ENCODE data around the gene MUC5B. TPM values are rescaled to one million over a fixed set of nuclear protein-coding genes. Genes with fewer than 3 reads are reported as not detected.

The MUC5B gene
- total and polyA plus RNA-seq, 2 experiments from 2014 or later: not detected

DNA sequence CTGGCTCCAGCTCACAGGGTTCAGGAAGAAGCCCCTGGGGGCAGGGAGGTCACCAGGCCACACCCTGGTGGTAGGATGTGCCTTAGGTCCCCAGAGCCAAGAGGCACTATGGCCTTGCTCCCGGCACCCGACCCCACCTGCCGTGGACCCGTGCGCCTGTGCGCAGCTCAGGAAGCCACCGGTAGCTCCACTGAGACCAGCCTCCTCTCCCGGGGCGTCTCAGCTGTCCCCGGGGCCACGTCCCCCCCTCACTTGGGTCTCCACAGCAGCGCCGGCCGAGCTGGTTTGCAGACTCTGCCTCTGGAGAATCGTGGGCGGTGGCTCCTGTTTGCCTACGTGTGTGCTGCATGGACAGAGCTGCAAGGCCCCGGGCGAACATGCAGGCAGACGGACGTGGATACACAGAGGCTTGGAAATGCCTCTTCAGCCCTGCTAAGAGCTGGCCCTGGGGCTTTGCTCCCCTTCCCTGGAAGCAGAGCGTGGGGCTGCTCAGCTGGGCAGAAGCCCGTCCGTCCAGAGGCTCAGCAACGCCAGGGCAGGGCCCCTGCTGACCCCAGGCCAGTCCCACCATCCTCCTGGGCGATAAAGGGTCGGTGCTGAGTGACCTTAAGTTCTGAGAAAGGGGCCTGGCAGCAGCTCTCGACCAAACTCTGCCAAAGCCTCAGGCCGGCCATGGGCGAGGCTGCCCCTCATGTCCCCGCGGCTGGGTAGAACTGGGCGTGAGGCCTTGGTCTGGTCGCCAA, 15.3 kb upstream of the MUC5B start:
- no peak overlapping the region for H3K4me2 ChIP-seq (ENCODE audit: unreplicated experiment)
- H3K9me2 ChIP-seq (ENCODE audit: insufficient read depth): no peaks in the 10 kb centered on the region
- no peak overlapping the region for H3K9ac ChIP-seq
- no peak overlapping the region for H3K27ac ChIP-seq
- H3K36me3 ChIP-seq (ENCODE audit: low read depth): no peaks in the 10 kb centered on the region
- H3K4me3 ChIP-seq: no peak overlapping the region
- H2AFZ ChIP-seq: no peak overlapping the region
- DNase-seq: no peak
- H3K4me1 ChIP-seq (ENCODE audit: insufficient read depth): no peaks in the 10 kb centered on the region
- no peaks in the 10 kb centered on the region for H4K20me1 ChIP-seq (ENCODE audit: insufficient read depth)
- 66 to 69% methylated on average over 26 to 33 of the region's 34 CpGs for WGBS, 2 experiments (ENCODE audit: low coverage in 1 of 2, low lambda C conversion rate in 2 of 2, missing lambda C conversion rate in 2 of 2)
- no peak for TF ChIP-seq EZH2phosphoT487 (IDR thresholded peaks at IDR 0.05; ENCODE audit: insufficient read depth, low read depth)
- TF ChIP-seq EZH2 (IDR thresholded peaks at IDR 0.05; ENCODE audit: insufficient read depth, poor library complexity, severe bottlenecking): no peak
- in situ Hi-C loops (cut with MboI): no loop called here
- H3K9me3 ChIP-seq (ENCODE audit: low read depth): no peaks in the 10 kb centered on the region
- no peaks in the 10 kb centered on the region for H3K27me3 ChIP-seq (replicated peaks; ENCODE audit: insufficient read depth)
- H3K79me2 ChIP-seq (ENCODE audit: insufficient read depth): no peaks in the 10 kb centered on the region
- no peaks in the 10 kb centered on the region for H3F3A ChIP-seq (ENCODE audit: insufficient read depth)

- no peaks in the 10 kb centered on the region for H3F3A ChIP-seq (ENCODE audit: insufficient read depth)
- no peak overlapping the region for H3K4me3 ChIP-seq
- H3K9me2 ChIP-seq (ENCODE audit: insufficient read depth): no peaks in the 10 kb centered on the region
- no peak overlapping the region for H3K27ac ChIP-seq
- H3K79me2 ChIP-seq (ENCODE audit: insufficient read depth): no peaks in the 10 kb centered on the region
- TF ChIP-seq EZH2phosphoT487 (IDR thresholded peaks at IDR 0.05; ENCODE audit: insufficient read depth, low read depth) (no peak), EZH2 (IDR thresholded peaks at IDR 0.05; ENCODE audit: insufficient read depth, poor library complexity, severe bottlenecking) (no peak)
- DNase-seq: no peak
- H3K27me3 ChIP-seq (replicated peaks; ENCODE audit: insufficient read depth): no peaks in the 10 kb centered on the region
- H3K9me3 ChIP-seq (ENCODE audit: low read depth): no peaks in the 10 kb centered on the region
- H3K4me2 ChIP-seq (ENCODE audit: unreplicated experiment): no peak overlapping the region
- no peak overlapping the region for H3K9ac ChIP-seq
- H4K20me1 ChIP-seq (ENCODE audit: insufficient read depth): no peaks in the 10 kb centered on the region
- in situ Hi-C loops (cut with MboI): no loop called here
- H3K4me1 ChIP-seq (ENCODE audit: insufficient read depth): no peaks in the 10 kb centered on the region
- no peaks in the 10 kb centered on the region for H3K36me3 ChIP-seq (ENCODE audit: low read depth)
- WGBS, 2 experiments (ENCODE audit: low coverage in 1 of 2, low lambda C conversion rate in 2 of 2, missing lambda C conversion rate in 2 of 2): 50 to 61% methylated on average over 6 of the region's 6 CpGs
- H2AFZ ChIP-seq: no peak overlapping the region
Measured at GRCh38 chr11:1208144-1208393, 14.8 kb upstream of the MUC5B start.

DNA sequence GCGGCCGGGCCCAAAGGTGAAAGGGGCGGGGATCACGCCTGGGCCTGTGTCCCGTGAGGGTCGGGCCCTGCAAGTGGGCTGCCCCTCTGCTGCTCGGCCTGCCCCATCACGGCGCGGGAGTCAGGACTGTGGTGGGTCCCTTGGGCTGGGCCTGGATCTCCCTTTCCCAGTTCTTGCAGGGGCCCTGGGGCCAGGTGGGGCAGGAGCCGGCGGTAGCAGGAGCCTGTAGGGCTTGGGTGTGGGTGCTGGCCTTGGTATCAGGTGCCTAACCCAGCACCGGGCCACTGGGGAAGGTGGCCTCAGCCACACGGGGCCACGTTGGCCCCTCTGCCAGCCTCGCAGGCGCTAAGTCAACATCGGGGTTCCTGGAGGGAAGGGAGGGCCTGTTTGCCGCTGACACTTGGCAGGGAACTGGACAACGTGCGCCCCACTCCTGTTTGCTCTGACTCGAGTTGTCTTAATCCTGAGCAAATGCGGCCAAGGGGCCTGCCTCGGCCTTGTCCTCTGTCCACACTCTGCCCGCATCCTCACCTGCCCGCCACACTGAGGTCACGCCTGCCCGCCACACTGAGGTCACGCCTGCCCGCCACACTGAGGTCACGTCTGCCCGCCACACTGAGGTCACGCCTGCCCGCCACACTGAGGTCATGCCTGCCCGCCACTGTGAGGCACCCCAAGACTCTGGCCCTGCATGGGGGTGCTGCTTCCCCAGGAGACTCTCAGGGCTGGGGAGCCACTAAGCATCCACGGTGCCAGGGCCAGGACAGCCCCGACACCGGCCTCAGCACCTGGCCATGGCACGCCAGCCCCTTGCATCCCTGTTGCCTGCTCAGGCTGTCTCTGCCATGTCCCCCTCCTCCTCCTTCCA, 14.2 kb upstream of the MUC5B start:
- DNase-seq: no peak
- Histone ChIP-seq H3K9ac (no peak overlapping the region), H3K4me2 (ENCODE audit: unreplicated experiment) (no peak overlapping the region), H3K9me2 (ENCODE audit: insufficient read depth) (no peaks in the 10 kb centered on the region), H3K79me2 (ENCODE audit: insufficient read depth) (no peaks in the 10 kb centered on the region), H2AFZ (no peak overlapping the region), H3K27ac (no peak overlapping the region), H4K20me1 (ENCODE audit: insufficient read depth) (no peaks in the 10 kb centered on the region), H3K9me3 (ENCODE audit: low read depth) (no peaks in the 10 kb centered on the region), H3K36me3 (ENCODE audit: low read depth) (no peaks in the 10 kb centered on the region), H3K4me3 (no peak overlapping the region), H3F3A (ENCODE audit: insufficient read depth) (no peaks in the 10 kb centered on the region), H3K27me3 (replicated peaks; ENCODE audit: insufficient read depth) (no peaks in the 10 kb centered on the region; the same call in 1 of the 2 replicates), H3K4me1 (ENCODE audit: insufficient read depth) (no peaks in the 10 kb centered on the region)
- in situ Hi-C loops (cut with MboI): no loop called here
- WGBS, 2 experiments (ENCODE audit: low coverage in 1 of 2, low lambda C conversion rate in 2 of 2, missing lambda C conversion rate in 2 of 2): 82 to 84% methylated on average over 36 to 38 of the region's 39 CpGs
- TF ChIP-seq EZH2 (IDR thresholded peaks at IDR 0.05; ENCODE audit: insufficient read depth, poor library complexity, severe bottlenecking) (no peak), EZH2phosphoT487 (IDR thresholded peaks at IDR 0.05; ENCODE audit: insufficient read depth, low read depth) (no peak)

- Histone ChIP-seq H4K20me1 (ENCODE audit: insufficient read depth) (no peaks in the 10 kb centered on the region), H2AFZ (no peak overlapping the region), H3K27ac (no peak overlapping the region), H3K79me2 (ENCODE audit: insufficient read depth) (no peaks in the 10 kb centered on the region), H3K36me3 (ENCODE audit: low read depth) (no peaks in the 10 kb centered on the region), H3K27me3 (replicated peaks; ENCODE audit: insufficient read depth) (peaks cover under 1% of the 10 kb centered on the region; the same call in 1 of the 2 replicates), H3K4me2 (ENCODE audit: unreplicated experiment) (no peak overlapping the region), H3K9me3 (ENCODE audit: low read depth) (no peaks in the 10 kb centered on the region), H3K9ac (no peak overlapping the region), H3F3A (ENCODE audit: insufficient read depth) (no peaks in the 10 kb centered on the region), H3K9me2 (ENCODE audit: insufficient read depth) (no peaks in the 10 kb centered on the region), H3K4me3 (no peak overlapping the region), H3K4me1 (ENCODE audit: insufficient read depth) (no peaks in the 10 kb centered on the region)
- no peak for TF ChIP-seq EZH2 (IDR thresholded peaks at IDR 0.05; ENCODE audit: insufficient read depth, poor library complexity, severe bottlenecking)
- no peak for TF ChIP-seq EZH2phosphoT487 (IDR thresholded peaks at IDR 0.05; ENCODE audit: insufficient read depth, low read depth)
- no peak for DNase-seq
- in situ Hi-C loops (cut with MboI): no loop called here
- 67 to 68% methylated on average over 17 of the region's 17 CpGs for WGBS, 2 experiments (ENCODE audit: low coverage in 1 of 2, low lambda C conversion rate in 2 of 2, missing lambda C conversion rate in 2 of 2)
Measured at GRCh38 chr11:1209371-1210057, 13.4 kb upstream of the MUC5B start.
